ENCODE results near the gene PIWIL4.
"Not testable (repeated sequence)": the region's sequence is repeated elsewhere in the genome, so short reads cannot be mapped to it uniquely, and the experiment has no call there.

The PIWIL4 gene

DNA sequence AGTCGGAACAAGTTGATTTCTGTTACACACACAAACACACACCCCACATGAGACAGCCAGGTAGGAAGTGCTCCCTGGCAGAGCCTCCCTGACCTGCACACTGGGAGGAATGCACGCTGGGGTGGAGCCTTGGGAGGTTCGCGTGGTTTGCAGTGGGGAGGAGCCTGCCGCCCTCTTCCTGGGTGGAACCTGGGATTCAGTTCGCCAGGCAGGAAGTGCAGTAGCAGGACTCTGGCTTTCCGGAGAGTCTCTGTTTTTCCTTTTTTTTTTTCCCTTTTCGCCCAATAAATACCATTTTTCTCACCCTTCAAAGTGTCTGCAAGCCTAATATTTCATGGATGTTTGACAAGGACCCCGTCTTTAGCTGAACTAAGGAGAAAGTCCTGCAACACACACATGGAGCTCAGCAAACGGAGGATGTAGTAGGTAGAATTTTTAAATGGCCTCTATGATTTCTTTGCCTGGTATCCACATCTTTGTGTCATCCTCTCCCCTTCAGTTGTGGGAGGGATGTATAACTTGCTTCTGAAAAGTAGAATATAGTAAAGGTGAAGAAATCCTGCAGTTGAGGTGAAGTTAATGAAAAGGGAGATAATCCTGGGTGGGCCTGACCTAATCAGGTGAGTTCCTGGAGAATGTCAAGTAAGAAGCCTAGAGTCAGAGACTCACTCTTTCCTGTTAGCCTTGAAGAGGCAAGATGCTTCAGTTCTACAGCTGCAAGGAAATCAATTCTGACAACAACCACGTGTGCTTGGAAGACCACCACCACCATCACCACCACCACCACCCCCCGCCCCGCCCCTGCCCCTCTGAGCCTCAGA, 72.9 kb downstream of the PIWIL4 start:
- DNase-seq: no peak

GRCh38 chr11:94641167-94641761, 74.1 kb downstream of the PIWIL4 start:
- DNase-seq: no peak

DNA sequence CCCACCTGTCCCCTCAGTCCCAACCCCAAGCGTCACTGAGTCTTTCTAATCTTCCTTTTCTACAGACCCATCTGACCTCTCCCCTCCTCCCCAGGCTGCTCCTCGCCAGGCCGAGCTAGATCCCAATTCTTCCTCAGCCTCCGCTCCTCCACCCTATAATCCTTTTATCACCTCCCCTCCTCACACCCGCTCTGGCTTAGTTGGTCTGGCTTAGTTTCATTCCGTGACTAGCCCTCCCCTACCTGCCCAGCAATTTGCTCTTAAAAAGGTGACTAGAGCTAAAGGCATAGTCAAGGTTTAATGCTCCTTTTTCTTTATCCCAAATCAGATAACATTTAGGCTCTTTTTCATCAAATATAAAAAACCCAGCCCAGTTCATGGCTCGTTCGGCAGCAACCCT, 76.0 kb downstream of the PIWIL4 start:
- DNase-seq: not testable (repeated sequence)

DNA sequence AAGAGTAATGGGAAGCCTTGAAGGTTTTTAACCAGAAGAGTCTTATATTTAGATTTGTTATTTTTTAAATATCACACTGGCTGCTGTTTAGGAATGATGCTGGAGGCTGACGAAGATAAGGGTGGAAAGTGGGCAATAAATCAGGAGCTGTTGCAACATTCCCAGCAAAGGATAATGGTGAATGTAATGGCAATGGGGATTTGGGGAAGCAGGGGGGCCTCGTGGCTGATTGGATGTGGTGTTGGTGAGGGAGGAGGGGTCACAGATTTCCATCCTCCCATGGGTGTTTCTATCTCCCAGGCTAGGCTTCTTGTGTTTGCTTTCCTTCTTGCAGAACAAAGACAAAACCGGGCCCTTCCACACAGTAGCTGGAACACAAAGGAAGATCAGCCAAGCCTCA, 80.8 kb downstream of the PIWIL4 start:
- no peak for DNase-seq

DNA sequence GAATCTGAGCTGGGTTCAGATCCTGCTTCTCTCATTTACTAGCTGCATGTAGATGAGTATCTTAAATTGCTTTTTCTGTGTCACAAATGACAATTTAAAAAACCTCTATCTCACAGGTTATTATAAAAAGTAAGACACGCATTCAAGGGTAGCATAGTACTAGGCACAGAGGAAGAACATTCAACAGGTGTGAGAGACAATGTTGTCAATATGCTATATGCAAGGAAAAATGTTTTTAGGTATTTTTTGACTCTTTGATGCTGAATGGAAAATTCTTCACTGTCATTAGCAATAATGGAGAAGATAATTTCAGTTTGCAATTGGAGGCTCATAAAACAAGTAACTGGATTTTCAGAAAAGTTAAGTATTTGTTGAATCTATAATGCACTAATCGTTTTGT, 81.6 kb downstream of the PIWIL4 start:
- no peak for DNase-seq

DNA sequence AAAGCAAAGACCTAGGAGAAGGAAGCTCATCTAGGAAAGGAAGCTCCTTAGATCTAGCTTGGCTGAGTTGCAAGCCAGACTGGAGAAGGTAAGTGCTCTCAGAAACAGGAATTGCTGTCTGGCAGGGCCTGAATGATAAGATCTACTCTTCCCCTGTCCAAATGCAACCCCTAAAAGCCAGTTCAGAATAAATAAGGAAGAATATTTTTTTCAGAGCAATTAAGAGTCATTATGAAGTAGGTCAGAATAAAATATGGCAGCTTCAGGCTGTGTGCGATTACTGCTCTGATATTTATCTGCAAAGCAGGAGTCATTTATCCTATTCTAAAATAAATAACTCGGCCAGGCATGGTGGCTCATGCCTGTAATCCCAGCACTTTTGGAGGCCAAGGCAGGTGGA, 82.1 kb downstream of the PIWIL4 start:
- no peak for DNase-seq

DNA sequence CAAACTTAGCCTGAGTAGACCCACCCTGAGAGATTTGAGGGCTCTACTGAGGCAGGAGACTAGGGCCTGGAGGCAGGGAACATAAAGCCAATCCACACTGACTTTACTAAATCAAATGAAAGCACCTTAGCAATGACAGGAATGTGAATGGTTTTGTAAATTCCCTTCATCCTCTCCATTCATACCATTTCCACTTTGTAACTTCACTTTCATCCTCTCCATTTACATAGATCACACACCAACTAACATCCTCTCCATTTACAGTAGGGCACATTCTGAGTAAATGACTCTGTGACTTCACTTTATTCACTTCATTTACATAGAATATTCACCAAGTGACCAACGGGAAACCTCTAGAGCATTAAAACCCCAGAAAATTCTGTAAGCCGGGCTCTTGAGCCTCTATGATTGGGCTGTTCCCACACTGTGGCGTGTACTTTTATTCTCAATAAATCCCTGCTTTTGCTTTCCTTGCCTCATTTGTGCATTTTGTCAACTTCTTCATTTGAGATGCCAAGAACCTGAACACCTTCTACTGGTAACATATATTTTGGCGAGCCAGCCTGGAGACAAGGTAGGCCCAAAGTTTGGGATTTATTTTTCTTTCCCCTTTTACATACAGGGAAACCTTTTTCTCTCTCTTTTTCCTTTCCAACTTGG, 82.9 kb downstream of the PIWIL4 start:
- no peak for DNase-seq

- no peak for DNase-seq
Observed at GRCh38 chr11:94650756-94651155, 83.6 kb downstream of the PIWIL4 start.

DNA sequence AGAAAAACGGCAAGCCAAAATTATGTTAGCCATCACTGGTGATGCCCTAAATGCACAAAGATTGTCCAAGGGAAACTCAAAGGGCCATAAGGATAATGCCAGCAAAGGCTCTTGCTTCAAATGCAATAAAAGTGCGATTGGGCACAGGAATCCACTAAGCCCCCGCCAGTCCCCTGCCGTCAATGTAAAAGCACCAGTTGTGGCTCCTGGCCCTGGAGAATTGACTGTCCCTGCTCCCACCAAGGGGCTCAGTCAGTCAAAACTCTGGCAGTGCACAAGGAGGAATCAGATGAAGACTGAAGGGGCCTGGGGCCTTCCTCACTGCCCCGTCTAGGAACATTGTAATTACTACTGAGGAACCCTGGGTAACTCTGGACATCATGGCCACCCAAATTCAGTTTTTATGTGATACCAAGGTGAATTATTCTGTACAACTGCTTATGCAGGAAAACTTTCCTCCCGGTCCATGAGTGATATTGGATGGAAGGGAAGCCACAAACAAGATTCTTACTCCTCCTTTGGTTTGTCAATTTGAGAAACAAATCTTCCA, 85.6 kb downstream of the PIWIL4 start:
- DNase-seq: no peak

DNA sequence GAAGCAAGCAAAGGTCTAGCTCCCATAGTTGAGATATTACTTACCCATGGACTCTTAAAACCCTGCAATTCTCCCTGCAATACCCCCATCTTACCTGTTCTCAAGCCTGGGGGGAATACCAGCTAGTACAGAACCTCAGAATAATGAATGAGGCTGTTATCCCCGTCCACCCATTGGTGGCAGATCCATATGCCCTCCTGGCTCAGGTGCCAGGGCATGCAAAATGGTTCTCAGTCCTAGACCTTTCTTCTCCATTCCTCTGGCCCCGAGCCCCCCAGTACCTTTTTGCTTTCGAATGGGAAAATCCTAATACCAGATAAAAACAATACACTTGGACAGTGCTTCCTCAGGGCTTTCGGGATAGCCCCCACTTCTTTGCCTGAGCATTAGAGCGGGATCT, 86.4 kb downstream of the PIWIL4 start:
- DNase-seq: no peak

GRCh38 chr11:94654201-94654600, 87.0 kb downstream of the PIWIL4 start:
- no peak for DNase-seq

GRCh38 chr11:94655291-94655690, 88.1 kb downstream of the PIWIL4 start:
- DNase-seq: no peak

DNA sequence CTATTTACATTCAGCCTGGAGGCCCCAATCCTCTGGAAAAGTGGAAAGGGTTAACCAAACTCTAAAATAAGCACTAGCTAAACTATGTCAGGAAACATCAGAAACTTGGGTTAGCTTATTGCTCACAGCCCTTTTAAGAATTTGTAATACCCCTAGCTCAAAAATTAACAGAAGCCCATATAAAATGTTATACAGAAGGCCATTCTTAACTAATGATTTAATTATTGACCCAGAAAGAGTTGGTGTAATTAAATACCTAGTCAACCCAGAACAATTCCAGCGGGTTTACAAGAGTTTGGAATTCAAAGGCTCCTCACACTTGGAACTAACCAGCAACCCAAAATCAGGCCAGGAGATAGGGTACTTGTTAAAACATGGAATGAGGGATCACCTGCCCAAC, 88.8 kb downstream of the PIWIL4 start:
- DNase-seq: no peak

DNA sequence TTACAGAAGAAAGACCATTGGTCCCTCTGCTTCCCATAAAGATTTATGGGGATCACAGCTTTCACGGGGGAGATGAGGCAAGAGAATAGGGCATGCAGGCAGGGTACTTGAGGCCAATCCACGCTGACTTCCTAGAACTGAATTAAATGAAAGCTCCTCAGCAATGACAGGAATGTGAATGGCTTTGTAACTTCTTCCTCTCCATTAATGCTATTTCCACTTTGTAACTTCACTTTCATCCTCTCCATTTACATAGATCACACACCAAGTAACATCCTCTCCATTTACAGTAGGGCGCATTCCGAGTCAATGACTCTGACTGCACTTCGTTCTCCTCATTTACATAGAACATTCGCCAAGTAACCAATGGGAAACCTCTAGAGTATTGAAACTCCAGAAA, 89.8 kb downstream of the PIWIL4 start:
- no peak for DNase-seq

GRCh38 chr11:94657629-94658028, 90.5 kb downstream of the PIWIL4 start:
- no peak for DNase-seq

- no peak for DNase-seq
Observed at GRCh38 chr11:94658386-94658785, 91.2 kb downstream of the PIWIL4 start.

DNA sequence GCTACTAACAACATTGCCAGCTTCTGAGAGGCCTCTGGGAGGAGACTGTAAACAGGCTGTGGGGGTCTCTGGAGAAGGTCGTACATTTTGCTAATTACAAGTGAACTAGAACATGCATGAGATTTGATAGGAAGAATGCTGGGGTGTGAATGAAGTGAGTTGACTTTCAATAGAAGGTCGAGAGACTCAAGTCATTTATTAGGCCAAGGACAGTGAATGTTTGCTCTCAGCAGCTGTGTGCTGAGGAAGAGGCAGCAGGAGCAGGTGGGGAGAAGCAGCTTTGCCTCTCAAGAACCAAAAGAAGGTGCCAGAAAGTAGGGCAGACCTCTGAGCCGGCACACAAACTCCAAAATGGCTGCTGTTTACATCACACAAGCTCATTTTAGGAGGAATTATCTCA, 91.7 kb downstream of the PIWIL4 start:
- DNase-seq: no peak

- DNase-seq: no peak
Observed at GRCh38 chr11:94661444-94661843, 94.3 kb downstream of the PIWIL4 start.

DNA sequence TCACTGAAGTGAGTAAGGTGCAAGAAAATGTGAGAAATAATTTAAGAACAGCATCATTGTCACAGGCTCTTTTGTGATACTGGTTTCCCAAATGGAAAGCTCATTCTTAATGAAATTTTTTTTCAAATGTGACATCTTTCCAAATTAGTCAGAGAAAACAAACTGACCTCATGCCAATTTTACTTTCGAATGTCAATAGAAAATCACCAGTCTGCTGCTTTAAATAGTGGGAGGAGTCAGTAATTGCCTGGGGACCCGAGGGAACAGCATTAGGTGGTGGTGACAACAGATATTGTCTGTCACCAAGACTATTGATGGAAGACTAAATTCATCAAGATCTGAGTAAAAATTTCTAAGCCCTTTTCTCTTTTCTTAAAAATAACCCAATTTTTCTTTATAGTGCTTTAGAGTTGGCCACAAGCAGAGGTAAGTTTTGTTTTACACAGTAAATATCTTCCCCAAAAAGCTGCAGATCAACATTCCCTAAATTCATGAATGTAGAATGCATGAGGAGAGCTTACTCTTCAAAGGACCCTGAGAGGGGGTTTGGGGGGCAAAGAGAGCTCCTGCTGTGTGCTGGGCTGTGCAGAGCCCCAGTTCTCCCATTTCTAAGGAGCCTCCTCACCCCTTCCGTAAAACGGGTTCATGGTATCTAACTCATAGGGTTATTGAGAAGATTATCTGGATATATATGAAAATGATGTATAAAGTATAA, 95.1 kb downstream of the PIWIL4 start:
- DNase-seq: no peak

DNA sequence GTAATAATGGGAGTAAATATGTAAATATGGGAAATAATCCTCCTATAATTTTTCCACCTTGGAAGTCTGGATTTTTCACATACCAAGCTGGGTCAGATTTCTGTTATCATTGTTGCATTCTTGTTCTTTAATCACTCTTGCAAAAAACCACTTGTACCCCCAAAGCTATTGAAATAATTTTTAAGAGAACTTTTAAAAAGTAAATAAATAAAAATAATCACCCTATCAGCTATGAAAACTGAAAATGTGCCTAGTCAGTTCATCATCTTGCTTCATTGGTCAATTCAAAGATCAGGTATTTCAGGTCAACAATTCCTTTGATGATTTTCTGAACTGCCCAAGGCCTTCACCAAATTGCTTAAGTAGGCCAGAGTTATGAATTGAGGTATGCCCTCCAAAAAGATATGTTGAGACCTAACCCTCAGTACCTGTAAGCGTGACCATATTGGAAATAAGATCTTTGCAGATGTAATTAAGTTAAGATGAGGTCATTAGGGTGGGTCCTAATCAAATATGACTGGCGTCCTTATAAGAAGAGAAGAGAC, 95.8 kb downstream of the PIWIL4 start:
- DNase-seq: no peak

- DNase-seq: no peak
Observed at GRCh38 chr11:94664346-94664745, 97.2 kb downstream of the PIWIL4 start.

GRCh38 chr11:94665116-94665659, 98.0 kb downstream of the PIWIL4 start:
- DNase-seq: no peak

All from activated T-cell treated with anti-CD3 and anti-CD28 coated beads, Interleukin-2, amount 50 U/mL, for 1 hour (primary cell).